Endothelial cell of umbilical vein (primary cell): ENCODE data around the gene KANK2. TPM values are rescaled to one million over a fixed set of nuclear protein-coding genes. Genes with fewer than 3 reads are reported as not detected.
"Not testable (repeated sequence)": the region's sequence is repeated elsewhere in the genome, so short reads cannot be mapped to it uniquely, and the experiment has no call there.

Experiments used
- BruUV-seq: library from RNA; stranded (reverse); fragments of 400-500 nt; replicated peaks from 2 replicates; lab custom pipeline; 2021; lab: Mats Ljungman, UMichigan
- CTCF ChIA-PET: fragments of 300-600, 350-600 bp; sonication (Branson Sonifier 250); formaldehyde crosslinking; loops from one replicate; lab custom pipeline; 2021; ENCODE audit warnings: antibody characterized with exemption, inconsistent platforms; lab: Charles Lee
- POLR2A ChIA-PET: fragments of 300-600, 350-600 bp; sonication (Branson Sonifier 250); formaldehyde crosslinking; loops from one replicate; lab custom pipeline; 2021; ENCODE audit warnings: antibody characterized with exemption, inconsistent platforms; lab: Charles Lee
- DNase-seq: peaks from one replicate; pipeline ENCODE4 v3.0.0-alpha.2; 2011; ENCODE audit warnings: low read depth, low spot score
- FAIRE-seq: peaks from 2 replicates; lab custom pipeline; 2011; peaks lifted over from hg19 to GRCh38; lab: Jason Lieb, UNC
- H2AFZ ChIP-seq: 2 replicates; pipeline ENCODE4 v1.6.0; 2012; ENCODE audit warnings: low read depth, low read length, control low read depth, inconsistent platforms
- H3K27ac ChIP-seq: 2 replicates; pipeline ENCODE4 v1.5.1; 2011; ENCODE audit warnings: low read depth, mild to moderate bottlenecking, control low read depth, low read length, moderate library complexity; ENCODE audit not compliant: insufficient read depth
- H3K27me3 ChIP-seq, 2 experiments: 2 replicates each; pipeline versions ENCODE4 v1.6.0 to v1.6.1; 2011; ENCODE audit warnings: low read length in 2 of 2, mixed read lengths in 1 of 2; ENCODE audit not compliant: control insufficient read depth in 2 of 2, insufficient read depth in 2 of 2
- H3K36me3 ChIP-seq, 2 experiments: 2 replicates in 1 of 2; 3 replicates in 1 of 2; pipeline ENCODE4 v1.5.1; 2011; ENCODE audit warnings: low read length in 2 of 2, mild to moderate bottlenecking in 1 of 2, moderate library complexity in 1 of 2; ENCODE audit not compliant: control insufficient read depth in 2 of 2, insufficient read depth in 2 of 2; ENCODE audit errors: extremely low read depth in 1 of 2
- H3K4me1 ChIP-seq: 3 replicates; pipeline ENCODE4 v1.5.1; 2011; ENCODE audit warnings: mild to moderate bottlenecking, low read length; ENCODE audit not compliant: control insufficient read depth, insufficient read depth; ENCODE audit errors: extremely low read depth
- H3K4me2 ChIP-seq: 2 replicates; pipeline ENCODE4 v1.6.1; 2011; ENCODE audit warnings: low read length, control low read depth, mixed read lengths; ENCODE audit not compliant: insufficient read depth
- H3K4me3 ChIP-seq, 3 experiments: fragments of 200-600 bp in 1 of 3; sonication (generic), shearing (Covaris generic) in 1 of 3; replicated peaks in 1 of 3; 2 replicates each; pipeline ENCODE4 v1.5.1; 2011 to 2016; ENCODE audit warnings: control low read depth in 3 of 3, low read length in 3 of 3, mild to moderate bottlenecking in 2 of 3, inconsistent platforms in 1 of 3, low read depth in 1 of 3, moderate library complexity in 1 of 3; ENCODE audit not compliant: insufficient read depth in 1 of 3
- H3K79me2 ChIP-seq: 2 replicates; pipeline ENCODE4 v1.6.0; 2012; ENCODE audit warnings: low read length, inconsistent platforms; ENCODE audit not compliant: control insufficient read depth, insufficient read depth
- H3K9ac ChIP-seq: replicated peaks from 2 replicates; pipeline ENCODE3; 2011; ENCODE audit warnings: low read length, control low read depth; ENCODE audit not compliant: insufficient read depth; ENCODE audit errors: extremely low read depth
- H3K9me1 ChIP-seq: replicated peaks from 3 replicates; pipeline ENCODE4 v1.6.0; 2011; ENCODE audit warnings: mild to moderate bottlenecking, low read length; ENCODE audit not compliant: control insufficient read depth, insufficient read depth; ENCODE audit errors: extremely low read depth
- H3K9me3 ChIP-seq: replicated peaks from 2 replicates; pipeline ENCODE4 v1.5.1; 2012; ENCODE audit warnings: low read length, inconsistent platforms; ENCODE audit not compliant: control insufficient read depth, insufficient read depth
- H4K20me1 ChIP-seq: replicated peaks from 2 replicates; pipeline ENCODE3; 2011; ENCODE audit warnings: mild to moderate bottlenecking, low read length; ENCODE audit not compliant: control insufficient read depth, insufficient read depth; ENCODE audit errors: extremely low read depth
- EZH2 ChIP-seq: IDR thresholded peaks from 2 replicates; pipeline ENCODE4 v1.6.1; 2012; ENCODE audit warnings: borderline replicate concordance, low read depth, mild to moderate bottlenecking, moderate library complexity, low read length, inconsistent platforms; ENCODE audit not compliant: severe bottlenecking
- FOS ChIP-seq: IDR thresholded peaks from 2 replicates; pipeline ENCODE4 v1.6.1; 2011; ENCODE audit warnings: mild to moderate bottlenecking, low read length, moderate library complexity, borderline replicate concordance; ENCODE audit not compliant: insufficient read depth
- GATA2 ChIP-seq: IDR thresholded peaks from 2 replicates; pipeline ENCODE4 v1.7.0; 2011; ENCODE audit warnings: low read depth, mild to moderate bottlenecking, moderate library complexity, mixed read lengths, low read length; ENCODE audit not compliant: insufficient read length, insufficient read depth
- JUN ChIP-seq: IDR thresholded peaks from 2 replicates; pipeline ENCODE4 v1.6.1; 2011; ENCODE audit warnings: borderline replicate concordance, low read depth; ENCODE audit not compliant: insufficient read length, insufficient read depth
- MYC ChIP-seq: IDR thresholded peaks from one replicate; pipeline ENCODE4 v1.6.1; 2011; ENCODE audit warnings: mild to moderate bottlenecking, low read depth, low read length
- POLR2A ChIP-seq: IDR thresholded peaks from 2 replicates; pipeline ENCODE4 v1.6.1; 2012; ENCODE audit warnings: low read depth, mild to moderate bottlenecking, control low read depth, low read length
- POLR2AphosphoS5 ChIP-seq: IDR thresholded peaks from 2 replicates; pipeline ENCODE4 v1.6.1; 2012; ENCODE audit warnings: low read depth, mild to moderate bottlenecking, control low read depth, low read length, moderate library complexity; ENCODE audit not compliant: insufficient read depth
- dilution Hi-C: fragments of 300-500 bp; cut with MboI; formaldehyde crosslinking; loops from one replicate; pipeline ENCODE4 v1.15.0; 2019; ENCODE audit warnings: low sequenced_read_pairs; ENCODE audit not compliant: extremely low pct_ligation_motif_present
- intact Hi-C: fragments of 100-400 bp; cut with micrococcal nuclease; formaldehyde crosslinking; loops from one replicate; pipeline ENCODE4 v1.10.0; 2022
- polyA plus RNA-seq, 4 experiments: library from polyadenylated mRNA; depleted of rRNA in 3 of 4; stranded (reverse) in 3 of 4; unstranded in 1 of 4; fragments of >200 nt; gene quantifications; 2 replicates each; pipeline versions ENCODE4 v1.2.1 to v1.2.3, GENCODE V29; 2011 to 2012; ENCODE audit warnings: missing spikeins in 1 of 4
- total RNA-seq: library from RNA; stranded (reverse); gene quantifications from 2 replicates; pipeline ENCODE4 v1.2.3, GENCODE V29; 2021
- TF ChIP-seq, protein P1 (sequence below): IDR thresholded peaks from 2 replicates; pipeline ENCODE4 v1.6.1; 2011; ENCODE audit not compliant: insufficient read depth, insufficient read length
- TF ChIP-seq, protein P2 (sequence below), 2 donors: IDR thresholded peaks; 1 replicate in 1 of 2; 2 replicates in 1 of 2; pipeline ENCODE4 v1.5.1; 2011; ENCODE audit warnings: low read length in 2 of 2, mild to moderate bottlenecking in 2 of 2, moderate library complexity in 2 of 2, control low read depth in 1 of 2, inconsistent platforms in 1 of 2, low read depth in 1 of 2; ENCODE audit not compliant: insufficient read depth in 1 of 2; ENCODE audit errors: extremely low read depth in 1 of 2

The KANK2 gene
- total and polyA plus RNA-seq, 2 donors (not counting 3 experiments of a cell fraction or from before 2014, with no cell fraction given): 41.7 to 77.9 TPM

DNA sequence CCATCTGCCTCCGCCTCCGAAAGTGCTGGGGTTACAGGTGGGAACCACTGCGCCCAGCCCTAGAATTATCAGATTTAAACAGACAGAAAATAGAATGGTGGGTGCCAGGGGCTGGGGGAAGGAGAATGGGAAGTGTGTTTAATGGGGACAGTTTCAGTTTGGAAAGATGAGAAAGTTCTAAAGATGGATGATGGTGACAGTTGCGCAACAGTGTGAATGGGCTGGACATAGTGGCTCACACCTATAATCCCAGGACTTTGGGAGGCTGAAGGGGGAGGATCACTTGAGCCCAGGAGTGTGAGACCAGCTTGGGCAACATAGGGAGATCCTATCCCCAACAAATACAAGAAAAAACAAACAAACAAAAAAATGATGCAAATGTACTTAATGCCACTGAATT, 15.9 kb downstream of the KANK2 start:
- BruUV-seq: no TSS peak
- DNase-seq (no peak), FAIRE-seq (no peak)
- no peak overlapping the region for H3K27ac ChIP-seq
- no peak overlapping the region for H3K4me2 ChIP-seq
- peaks cover 0 to 10% of the 10 kb centered on the region in 2 experiments for H3K36me3 ChIP-seq
- dilution Hi-C loops: no loop called here
- ChIA-PET CTCF (no interaction called here), POLR2A (no interaction called here)
- TF ChIP-seq EZH2 (no peak), JUN (no peak), GATA2 (no peak), MYC (no peak), POLR2A (no peak), POLR2AphosphoS5 (no peak), FOS (no peak)
- TF ChIP-seq, protein P1, sequence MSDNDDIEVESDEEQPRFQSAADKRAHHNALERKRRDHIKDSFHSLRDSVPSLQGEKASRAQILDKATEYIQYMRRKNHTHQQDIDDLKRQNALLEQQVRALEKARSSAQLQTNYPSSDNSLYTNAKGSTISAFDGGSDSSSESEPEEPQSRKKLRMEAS: no peak
- TF ChIP-seq, protein P2, sequence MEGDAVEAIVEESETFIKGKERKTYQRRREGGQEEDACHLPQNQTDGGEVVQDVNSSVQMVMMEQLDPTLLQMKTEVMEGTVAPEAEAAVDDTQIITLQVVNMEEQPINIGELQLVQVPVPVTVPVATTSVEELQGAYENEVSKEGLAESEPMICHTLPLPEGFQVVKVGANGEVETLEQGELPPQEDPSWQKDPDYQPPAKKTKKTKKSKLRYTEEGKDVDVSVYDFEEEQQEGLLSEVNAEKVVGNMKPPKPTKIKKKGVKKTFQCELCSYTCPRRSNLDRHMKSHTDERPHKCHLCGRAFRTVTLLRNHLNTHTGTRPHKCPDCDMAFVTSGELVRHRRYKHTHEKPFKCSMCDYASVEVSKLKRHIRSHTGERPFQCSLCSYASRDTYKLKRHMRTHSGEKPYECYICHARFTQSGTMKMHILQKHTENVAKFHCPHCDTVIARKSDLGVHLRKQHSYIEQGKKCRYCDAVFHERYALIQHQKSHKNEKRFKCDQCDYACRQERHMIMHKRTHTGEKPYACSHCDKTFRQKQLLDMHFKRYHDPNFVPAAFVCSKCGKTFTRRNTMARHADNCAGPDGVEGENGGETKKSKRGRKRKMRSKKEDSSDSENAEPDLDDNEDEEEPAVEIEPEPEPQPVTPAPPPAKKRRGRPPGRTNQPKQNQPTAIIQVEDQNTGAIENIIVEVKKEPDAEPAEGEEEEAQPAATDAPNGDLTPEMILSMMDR (IDR thresholded peaks at IDR 0.05; ENCODE audit: extremely low read depth in 1 of 2, insufficient read depth in 1 of 2, low read depth in 1 of 2, low read length in 2 of 2): no peak
- intact Hi-C loops: no loop called here
- no peak overlapping the region for H2AFZ ChIP-seq
- no peaks in the 10 kb centered on the region for H3K27me3 ChIP-seq
- H3K9me3 ChIP-seq: no peaks in the 10 kb centered on the region
- H4K20me1 ChIP-seq: no peaks in the 10 kb centered on the region
- no peak overlapping the region for H3K9ac ChIP-seq
- no peaks in the 10 kb centered on the region for H3K9me1 ChIP-seq
- peaks cover 2% of the 10 kb centered on the region for H3K79me2 ChIP-seq
- no peak overlapping the region for H3K4me3 ChIP-seq
- peaks cover 12% of the 10 kb centered on the region for H3K4me1 ChIP-seq

- not testable (repeated sequence) for H3K4me2 ChIP-seq
These were observed 16.4 kb downstream of the KANK2 start for GRCh38 chr19:11180975-11181374.

More at GRCh38 chr19:11180975-11181374, 16.4 kb downstream of the KANK2 start:
- Histone ChIP-seq H3K36me3 (peaks cover 0 to 14% of the 10 kb centered on the region in 2 experiments), H3K4me1 (peaks cover 12% of the 10 kb centered on the region)
- H2AFZ ChIP-seq, intact Hi-C loops, H3K9me1 ChIP-seq, FAIRE-seq, POLR2A ChIA-PET, dilution Hi-C loops, H3K9ac ChIP-seq, BruUV-seq, H3K27ac ChIP-seq, H4K20me1 ChIP-seq, H3K9me3 ChIP-seq, CTCF ChIA-PET, DNase-seq, H3K4me3 ChIP-seq, H3K27me3 ChIP-seq, H3K79me2 ChIP-seq: not testable (repeated sequence)
